Lower lobe of right lung (tissue), 2 donors: Measurements from ENCODE around the gene ADGRD2. TPM values are rescaled to one million over a fixed set of nuclear protein-coding genes. Genes with fewer than 3 reads are reported as not detected.

ENCODE experiments used
- ATAC-seq, 2 donors: fragments of 200-7000 bp; cut with Tn5 transposase; one replicate each; pipeline ENCODE4 v1.9.1; 2020 to 2022; ENCODE audit warnings: mild to moderate bottlenecking in 2 of 2, moderate library complexity in 2 of 2
- DNase-seq: peaks from one replicate; pipeline ENCODE4 v3.0.0-alpha.2; 2020
- H3K27ac ChIP-seq: fragments of 200-600 bp; one replicate; pipeline ENCODE4 v1.8.0; 2022
- H3K27me3 ChIP-seq: fragments of 200-600 bp; one replicate; pipeline ENCODE4 v1.8.0; 2022; ENCODE audit warnings: low read depth
- H3K36me3 ChIP-seq: fragments of 200-600 bp; one replicate; pipeline ENCODE4 v1.8.0; 2022; ENCODE audit warnings: mild to moderate bottlenecking
- H3K4me1 ChIP-seq: fragments of 200-600 bp; one replicate; pipeline ENCODE4 v1.8.0; 2022
- H3K4me3 ChIP-seq: fragments of 200-600 bp; one replicate; pipeline ENCODE4 v1.8.0; 2022; ENCODE audit warnings: mild to moderate bottlenecking
- H3K9me3 ChIP-seq: fragments of 200-600 bp; one replicate; pipeline ENCODE4 v1.8.0; 2022
- intact Hi-C: fragments of 100-400 bp; cut with DNase I; formaldehyde crosslinking; loops from one replicate; pipeline ENCODE4 v1.11.0; 2022
- total RNA-seq: library from RNA; stranded (reverse); fragmentation: NEBNext Ultra II Directional; extraction: Animal tissue kit (Norgen Biotek cat#: 25700); gene quantifications from one replicate; pipeline ENCODE4 v1.2.1, GENCODE V29; 2021
- TF ChIP-seq, protein P1 (sequence below): fragments of 200-600 bp; IDR thresholded peaks from one replicate; pipeline ENCODE4 v1.8.0; 2022; ENCODE audit warnings: antibody characterized with exemption, mild to moderate bottlenecking
- donor health status: DM: no; HTN: yes; CAD: no; lungs with severe emphysema.

Gene ADGRD2
- total RNA-seq, 1 donor from 2014 or later, result not detected

DNA sequence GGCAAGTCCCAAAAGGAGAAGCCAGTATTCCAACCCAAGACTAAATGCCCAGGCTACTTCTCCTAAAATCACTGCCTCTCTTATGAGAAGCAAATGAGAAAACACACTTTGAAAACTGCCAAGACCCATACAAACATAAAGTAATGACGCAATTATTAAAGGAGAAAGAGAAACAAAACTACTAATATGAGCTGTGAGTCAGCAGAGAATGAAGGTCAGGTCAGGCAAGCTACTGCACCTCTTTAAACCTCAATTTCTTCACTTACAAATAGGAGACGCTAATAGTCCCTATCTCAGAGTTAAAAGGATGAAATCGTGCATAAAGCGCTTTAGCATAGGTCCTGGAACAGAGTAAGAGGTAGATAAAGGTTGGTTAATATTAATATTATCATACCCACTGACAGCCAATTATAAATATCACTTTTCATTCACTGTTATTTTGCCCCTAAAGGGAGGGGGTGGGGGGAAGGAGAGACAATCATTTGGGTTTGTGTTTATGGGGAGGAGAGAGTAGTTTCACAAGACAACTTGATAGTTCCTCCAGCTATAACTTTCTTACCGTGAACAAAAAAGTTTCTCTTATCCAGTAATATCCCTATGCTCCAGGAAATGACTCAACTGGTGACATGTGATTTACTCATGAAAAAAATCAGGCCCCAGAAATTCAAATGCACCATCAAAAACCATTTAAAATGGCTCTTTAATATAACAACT, 38.6 kb upstream of the ADGRD2 start:
- Histone ChIP-seq H3K27me3 (no peaks in the 10 kb centered on the region), H3K9me3 (no peaks in the 10 kb centered on the region), H3K4me3 (no peak overlapping the region), H3K27ac (no peak overlapping the region), H3K4me1 (peaks cover 13% of the 10 kb centered on the region), H3K36me3 (peaks cover 75% of the 10 kb centered on the region)
- TF ChIP-seq, protein P1, sequence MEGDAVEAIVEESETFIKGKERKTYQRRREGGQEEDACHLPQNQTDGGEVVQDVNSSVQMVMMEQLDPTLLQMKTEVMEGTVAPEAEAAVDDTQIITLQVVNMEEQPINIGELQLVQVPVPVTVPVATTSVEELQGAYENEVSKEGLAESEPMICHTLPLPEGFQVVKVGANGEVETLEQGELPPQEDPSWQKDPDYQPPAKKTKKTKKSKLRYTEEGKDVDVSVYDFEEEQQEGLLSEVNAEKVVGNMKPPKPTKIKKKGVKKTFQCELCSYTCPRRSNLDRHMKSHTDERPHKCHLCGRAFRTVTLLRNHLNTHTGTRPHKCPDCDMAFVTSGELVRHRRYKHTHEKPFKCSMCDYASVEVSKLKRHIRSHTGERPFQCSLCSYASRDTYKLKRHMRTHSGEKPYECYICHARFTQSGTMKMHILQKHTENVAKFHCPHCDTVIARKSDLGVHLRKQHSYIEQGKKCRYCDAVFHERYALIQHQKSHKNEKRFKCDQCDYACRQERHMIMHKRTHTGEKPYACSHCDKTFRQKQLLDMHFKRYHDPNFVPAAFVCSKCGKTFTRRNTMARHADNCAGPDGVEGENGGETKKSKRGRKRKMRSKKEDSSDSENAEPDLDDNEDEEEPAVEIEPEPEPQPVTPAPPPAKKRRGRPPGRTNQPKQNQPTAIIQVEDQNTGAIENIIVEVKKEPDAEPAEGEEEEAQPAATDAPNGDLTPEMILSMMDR, result no peak
- ATAC-seq (no peak), DNase-seq (no peak)
- intact Hi-C loops, result no loop called here

DNA sequence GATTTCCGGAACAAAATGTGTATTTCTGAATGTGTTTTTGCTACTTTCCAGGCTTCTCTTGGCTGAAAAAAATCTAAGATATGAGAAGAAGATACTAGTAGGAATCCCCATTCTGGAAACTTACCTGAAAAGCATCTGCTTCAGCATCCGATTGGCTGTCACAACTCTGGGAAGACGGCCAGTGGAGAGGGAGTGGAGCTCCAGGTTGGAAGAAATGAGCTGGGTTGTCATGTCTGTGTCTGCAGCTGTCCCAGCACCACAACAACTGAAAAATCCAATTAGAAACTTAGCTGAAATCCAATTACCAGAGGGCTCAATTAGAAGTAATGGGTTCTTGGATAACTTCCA, 38.0 kb upstream of the ADGRD2 start:
- H3K27ac ChIP-seq, result no peak overlapping the region
- no peaks in the 10 kb centered on the region for H3K27me3 ChIP-seq
- DNase-seq (no peak), ATAC-seq (no peak)
- peaks cover 13% of the 10 kb centered on the region for H3K4me1 ChIP-seq
- H3K9me3 ChIP-seq, result no peaks in the 10 kb centered on the region
- intact Hi-C loops, result no loop called here
- no peak overlapping the region for H3K4me3 ChIP-seq
- H3K36me3 ChIP-seq, result peaks cover 70% of the 10 kb centered on the region
- TF ChIP-seq, protein P1, result no peak

DNA sequence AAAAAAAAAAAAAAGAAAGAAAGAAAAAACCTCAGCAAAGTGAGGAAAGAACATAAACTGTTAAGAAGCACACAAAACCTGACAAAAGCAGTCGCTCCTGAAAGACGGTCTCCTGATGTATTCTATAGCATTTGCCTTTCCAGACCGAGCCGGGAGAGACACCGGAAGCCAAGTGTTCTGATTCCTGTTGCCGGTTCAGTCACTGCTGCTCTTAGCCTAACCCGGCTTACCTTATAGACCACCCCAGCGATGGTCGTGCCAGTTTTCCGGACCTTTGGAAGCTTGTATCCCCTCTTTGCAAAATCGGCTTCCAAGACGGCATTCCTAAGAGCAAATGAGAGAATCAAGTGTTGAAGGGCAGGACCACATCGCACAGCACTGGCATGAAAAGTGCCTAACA, 35.6 kb upstream of the ADGRD2 start:
- H3K27ac ChIP-seq, result peak overlapping the region; percentile 61
- peak overlapping the region; percentile 71 for H3K4me3 ChIP-seq

DNA sequence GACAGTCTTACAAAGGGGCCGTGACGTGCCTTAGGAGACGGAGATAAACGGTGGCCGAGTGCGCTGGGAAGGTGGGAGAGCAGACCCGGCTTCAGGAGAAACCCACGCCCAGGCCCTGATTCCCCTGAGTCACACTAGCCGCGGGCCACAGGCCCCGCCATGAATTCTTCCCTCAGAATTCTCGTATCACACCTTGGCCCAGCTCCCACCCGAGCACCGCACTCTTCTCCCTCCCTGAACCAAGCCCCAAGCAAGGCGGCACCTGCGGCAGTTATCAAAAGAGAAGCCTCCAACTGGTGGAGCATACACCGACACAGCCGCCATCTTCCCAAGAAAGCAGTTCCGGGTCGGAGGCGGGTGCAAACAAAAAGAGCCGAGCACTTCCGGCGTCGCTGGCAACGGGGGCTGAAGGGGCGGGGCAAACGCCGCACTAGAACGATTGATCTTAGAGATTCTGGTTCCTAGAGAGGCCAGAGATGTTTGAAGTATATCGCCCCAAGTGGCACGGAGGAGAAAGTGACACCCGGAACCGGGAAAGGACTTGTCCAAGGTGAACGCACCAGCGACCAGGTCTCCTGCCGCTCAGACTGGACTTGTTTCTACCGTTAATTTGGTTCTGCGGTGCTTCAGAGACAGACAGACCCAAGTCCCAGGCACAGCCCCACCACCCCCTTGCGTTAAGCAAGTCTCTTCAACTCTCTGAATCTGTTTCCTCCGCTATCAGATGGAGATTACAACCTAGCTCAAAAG, 35.0 kb upstream of the ADGRD2 start, which contains the start of gene PSMB7:
Gene PSMB7 (minus strand): TSS at position 341 of the 750 bp plus-strand sequence. CDS start 17 bp downstream, at position 324.
- Histone ChIP-seq H3K9me3 (no peaks in the 10 kb centered on the region), H3K36me3 (peaks cover 39% of the 10 kb centered on the region), H3K27me3 (no peaks in the 10 kb centered on the region), H3K4me1 (peaks cover 13% of the 10 kb centered on the region), H3K4me3 (peak within 1 kb of the TSS; percentile 71), H3K27ac (peak within 1 kb of the TSS; percentile 61)
- intact Hi-C loops, result no loop called here
- ATAC-seq, result peak; percentile 98 to 99
- TF ChIP-seq, protein P1, result peak; percentile 83
- peak; percentile 97 for DNase-seq

More for the DNA sequence above, 35.6 kb upstream of the ADGRD2 start:
- Histone ChIP-seq H3K4me1 (peaks cover 13% of the 10 kb centered on the region), H3K9me3 (no peaks in the 10 kb centered on the region), H3K27me3 (no peaks in the 10 kb centered on the region), H3K36me3 (peaks cover 46% of the 10 kb centered on the region)
- TF ChIP-seq, protein P1, result no peak
- intact Hi-C loops, result no loop called here
- no peak for DNase-seq
- ATAC-seq, result no peak

DNA sequence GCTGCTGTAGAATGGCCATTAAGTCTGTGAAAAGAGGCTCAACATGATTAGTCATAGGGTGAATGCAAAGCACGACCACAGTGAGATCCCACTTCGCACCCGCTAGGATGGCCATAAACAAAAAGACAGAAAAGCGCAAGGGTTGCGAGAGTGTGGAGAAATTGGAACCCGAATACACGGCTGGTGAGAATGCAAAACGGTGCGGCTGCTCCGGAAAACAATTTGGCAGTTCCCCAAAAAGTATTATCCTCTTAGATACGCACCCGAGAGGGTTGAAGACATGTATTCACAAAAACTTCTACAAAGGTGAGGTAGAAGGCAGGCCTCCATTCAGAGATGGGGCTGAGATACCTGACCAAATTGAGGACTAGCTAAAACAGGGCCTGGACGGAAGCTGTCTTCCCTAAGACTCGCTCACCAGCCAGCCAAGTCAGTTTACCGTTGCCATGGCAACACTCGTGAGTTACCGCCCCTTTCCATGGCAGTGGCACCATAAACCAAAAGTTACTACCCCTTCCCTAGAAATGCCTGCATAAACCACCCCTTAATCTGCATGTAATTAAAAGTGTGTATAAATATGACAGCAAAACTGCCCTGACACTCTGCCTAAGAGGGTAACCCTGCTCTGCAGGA, 34.3 kb upstream of the ADGRD2 start:
- peaks cover 13% of the 10 kb centered on the region for H3K4me1 ChIP-seq
- H3K4me3 ChIP-seq, result peak overlapping the region; percentile 71
- DNase-seq (no peak), ATAC-seq (no peak)
- no peaks in the 10 kb centered on the region for H3K27me3 ChIP-seq
- TF ChIP-seq, protein P1, result no peak
- H3K27ac ChIP-seq, result no peak overlapping the region
- H3K36me3 ChIP-seq, result peaks cover 32% of the 10 kb centered on the region
- intact Hi-C loops, result no loop called here
- H3K9me3 ChIP-seq, result no peaks in the 10 kb centered on the region
